Testis (tissue), 2 donors: Measurements from ENCODE around the gene ADAMTS6.

ENCODE experiments used
- POLR2A ChIP-seq: fragments of 450-650 bp; IDR thresholded peaks from one replicate; pipeline ENCODE4 v1.6.1; 2017; ENCODE audit warnings: antibody characterized with exemption, mild to moderate bottlenecking, moderate library complexity
- TF ChIP-seq, protein P1 (sequence below), 3 experiments: fragments of 450-650 bp in 2 of 3; fragments of 200-600 bp in 1 of 3; sonication (generic) in 1 of 3; IDR thresholded peaks; one replicate each; pipeline ENCODE4 v1.5.1; 2016 to 2019; ENCODE audit warnings: antibody characterized with exemption in 3 of 3, mild to moderate bottlenecking in 2 of 3, moderate library complexity in 1 of 3

DNA sequence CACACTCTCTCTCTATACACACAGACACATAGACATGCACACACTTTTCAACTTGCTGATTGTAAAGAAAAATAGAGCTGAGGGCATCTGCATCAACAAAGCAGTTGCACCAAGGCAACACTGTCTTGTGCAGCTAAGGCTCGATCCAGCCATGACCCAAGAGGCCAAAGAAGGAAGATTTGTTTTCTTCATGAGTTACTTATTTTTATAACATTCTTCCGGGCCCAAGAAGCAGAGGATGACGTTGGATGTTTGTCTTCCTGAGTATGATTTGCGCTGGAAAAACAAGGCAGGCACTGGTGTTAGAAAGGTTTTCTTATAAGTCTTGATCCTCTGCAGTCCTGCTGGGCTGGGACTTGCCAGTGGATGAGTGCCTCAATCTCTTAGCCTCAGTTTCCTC, 344.1 kb downstream of the ADAMTS6 start:
- TF ChIP-seq, protein P1, sequence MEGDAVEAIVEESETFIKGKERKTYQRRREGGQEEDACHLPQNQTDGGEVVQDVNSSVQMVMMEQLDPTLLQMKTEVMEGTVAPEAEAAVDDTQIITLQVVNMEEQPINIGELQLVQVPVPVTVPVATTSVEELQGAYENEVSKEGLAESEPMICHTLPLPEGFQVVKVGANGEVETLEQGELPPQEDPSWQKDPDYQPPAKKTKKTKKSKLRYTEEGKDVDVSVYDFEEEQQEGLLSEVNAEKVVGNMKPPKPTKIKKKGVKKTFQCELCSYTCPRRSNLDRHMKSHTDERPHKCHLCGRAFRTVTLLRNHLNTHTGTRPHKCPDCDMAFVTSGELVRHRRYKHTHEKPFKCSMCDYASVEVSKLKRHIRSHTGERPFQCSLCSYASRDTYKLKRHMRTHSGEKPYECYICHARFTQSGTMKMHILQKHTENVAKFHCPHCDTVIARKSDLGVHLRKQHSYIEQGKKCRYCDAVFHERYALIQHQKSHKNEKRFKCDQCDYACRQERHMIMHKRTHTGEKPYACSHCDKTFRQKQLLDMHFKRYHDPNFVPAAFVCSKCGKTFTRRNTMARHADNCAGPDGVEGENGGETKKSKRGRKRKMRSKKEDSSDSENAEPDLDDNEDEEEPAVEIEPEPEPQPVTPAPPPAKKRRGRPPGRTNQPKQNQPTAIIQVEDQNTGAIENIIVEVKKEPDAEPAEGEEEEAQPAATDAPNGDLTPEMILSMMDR (IDR thresholded peaks at IDR 0.05): no peak
- TF ChIP-seq POLR2A: no peak
